Frontal cortex (tissue), 4 donors: ENCODE measurements around the gene DENR. TPM values are rescaled to one million over a fixed set of nuclear protein-coding genes. Genes with fewer than 3 reads are reported as not detected.
A peak's percentile ranks its signal among the peaks of the same experiment; 100 is the strongest.
"Not testable (repeated sequence)": the region's sequence is repeated elsewhere in the genome, so short reads cannot be mapped to it uniquely, and the experiment has no call there.

Experiments
- DNase-seq, 2 donors: peaks; one replicate each; pipeline ENCODE4 v3.0.0; 2012; ENCODE audit warnings: low spot score in 2 of 2
- FAIRE-seq: peaks from 2 replicates; lab custom pipeline; 2012; peaks lifted over from hg19 to GRCh38; lab: Jason Lieb, UNC
- total RNA-seq: library from RNA; depleted of rRNA; stranded (reverse); fragments of >200 nt; gene quantifications from one replicate; pipeline ENCODE4 v1.2.3, GENCODE V29; 2014
- donor health status: control.
- donor health status: control.
- donor health status: control.

DENR gene
- total RNA-seq, 1 donor from 2014 or later, result 48.9 TPM

- no peak for DNase-seq
Observed at GRCh38 chr12:122732611-122733010, 20.0 kb upstream of the DENR start.

DNA sequence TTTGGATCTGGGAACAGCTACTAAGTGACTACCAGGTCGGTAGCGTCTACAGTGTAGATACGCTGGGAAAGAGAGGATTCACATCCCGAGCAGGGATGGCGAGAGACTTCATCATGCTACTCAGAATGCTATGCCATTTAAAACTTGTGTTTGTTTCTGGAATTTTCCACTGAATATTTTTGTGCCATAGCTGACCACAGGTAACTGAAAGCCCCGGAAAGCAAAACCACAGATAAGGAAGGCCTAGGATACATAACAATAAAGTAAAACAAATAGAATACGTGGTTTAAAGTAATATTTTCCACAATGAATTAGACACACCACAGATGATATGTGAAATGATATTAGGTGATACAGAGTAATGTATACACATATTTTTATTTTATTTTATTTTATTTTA, 14.1 kb upstream of the DENR start:
- FAIRE-seq (no peak), DNase-seq (no peak)

More at GRCh38 chr12:122732611-122733010, 20.0 kb upstream of the DENR start:
- no peak for FAIRE-seq

DNA sequence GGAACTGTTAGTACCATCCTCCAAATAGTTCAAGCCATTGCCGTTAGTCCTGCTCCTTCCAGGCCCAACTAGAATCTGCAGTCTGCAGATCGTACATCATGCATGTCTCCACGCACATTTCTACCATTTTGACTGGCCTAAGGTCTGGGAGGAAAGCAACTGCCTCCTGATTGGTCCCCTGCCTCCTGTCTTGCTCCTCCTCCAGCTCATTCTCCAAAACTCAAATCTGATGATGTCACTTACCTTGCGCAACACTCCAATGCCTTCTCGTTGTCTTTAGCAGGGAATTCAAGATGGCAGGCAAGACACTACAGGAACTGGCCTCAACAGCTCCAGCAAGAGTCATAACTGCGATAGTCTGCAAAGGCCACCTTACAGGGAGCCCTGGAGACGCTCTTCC, 12.3 kb upstream of the DENR start:
- DNase-seq, result no peak
- no peak for FAIRE-seq

- DNase-seq, result no peak
- no peak for FAIRE-seq
Observed at GRCh38 chr12:122743895-122744525, 8.6 kb upstream of the DENR start.

GRCh38 chr12:122747224-122748135, 5.1 kb upstream of the DENR start:
- FAIRE-seq, result no peak
- no peak for DNase-seq

DNA sequence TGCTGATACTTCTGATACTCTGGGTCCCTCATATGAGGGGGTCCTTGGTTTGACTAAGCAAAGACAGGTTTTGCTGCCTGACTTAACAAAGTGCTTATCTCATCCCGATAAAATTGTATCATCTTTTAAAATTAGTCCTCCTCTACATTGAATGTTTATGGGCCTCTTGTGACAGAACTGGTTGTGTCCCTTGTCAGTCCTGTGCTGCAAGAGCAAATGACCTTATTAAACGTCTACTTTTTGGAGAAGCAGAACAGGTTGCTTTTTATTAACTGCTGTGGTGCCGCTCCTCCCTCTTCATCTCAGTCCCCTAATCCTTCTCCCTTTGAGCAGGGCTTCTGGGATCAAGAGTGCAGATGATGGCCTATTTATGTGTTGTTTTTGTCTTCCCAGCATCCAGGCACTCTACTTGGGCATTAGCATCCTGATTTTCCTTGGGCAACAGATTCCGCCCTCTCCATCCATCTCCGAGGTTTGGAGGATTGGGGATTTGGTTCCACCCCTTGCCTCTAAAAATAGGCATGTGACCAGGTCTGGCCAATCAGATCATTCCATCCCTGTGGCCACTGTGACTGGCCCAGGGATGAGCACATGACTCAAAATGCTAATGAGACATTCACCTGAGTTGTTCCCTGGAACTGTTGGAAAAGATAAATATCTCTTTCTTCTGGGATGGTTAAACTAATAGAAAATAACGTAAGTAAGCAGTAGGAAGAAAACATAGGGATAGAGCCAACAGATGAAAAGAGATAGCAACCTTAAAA, 2.9 kb upstream of the DENR start:
- DNase-seq, result no peak

DNA sequence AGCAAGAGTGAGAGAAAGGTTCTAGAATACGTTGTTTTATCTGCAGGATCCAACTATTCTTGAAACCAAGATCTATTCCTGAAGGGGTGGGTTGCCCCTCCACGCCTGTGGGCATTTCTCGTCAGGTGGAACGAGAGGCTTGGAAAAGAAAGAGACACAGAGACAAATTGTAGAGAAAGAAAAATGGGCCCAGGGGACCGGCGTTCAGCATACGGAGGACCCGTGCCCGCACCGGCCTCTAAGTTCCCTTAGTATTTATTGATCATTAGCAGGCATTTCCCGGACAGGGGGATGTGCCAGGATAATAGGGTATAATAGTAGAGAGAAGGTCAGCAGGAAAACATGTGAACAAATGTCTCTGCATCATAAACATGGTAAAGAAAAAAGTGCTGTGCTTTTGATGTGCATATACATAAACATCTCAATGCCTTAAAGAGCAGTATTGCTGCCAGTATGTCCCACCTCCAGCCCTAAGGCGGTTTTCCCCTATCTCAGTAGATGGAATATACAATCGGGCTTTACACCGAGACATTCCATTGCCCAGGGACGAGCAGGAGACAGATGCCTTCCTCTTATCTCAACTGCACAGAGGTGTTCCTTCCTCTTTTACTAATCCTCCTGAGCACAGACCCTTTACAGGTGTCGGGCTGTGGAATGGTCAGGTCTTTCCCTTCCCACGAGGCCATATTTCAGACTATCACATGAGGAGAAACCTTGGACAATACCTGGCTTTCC, 1.7 kb upstream of the DENR start:
- not testable (repeated sequence) for FAIRE-seq, DNase-seq

More for the DNA sequence above, 2.9 kb upstream of the DENR start:
- FAIRE-seq, result no peak

DNA sequence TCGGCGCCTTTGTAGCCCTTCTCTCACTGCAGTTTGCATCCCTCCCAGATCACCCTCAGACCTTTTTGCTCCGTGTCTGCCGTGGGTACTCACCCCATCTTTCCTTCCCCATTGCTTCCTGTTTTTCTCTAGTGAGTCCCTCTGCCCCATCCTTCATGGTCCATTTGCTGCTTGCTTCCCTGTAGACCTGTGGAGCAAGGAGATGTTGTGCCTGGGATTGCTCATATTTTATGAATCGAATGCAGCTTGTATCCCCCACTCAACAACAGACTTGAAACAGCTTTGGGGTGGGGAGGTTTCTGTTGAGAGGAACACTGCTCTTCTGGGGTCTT, 661 bp downstream of the DENR start:
- DNase-seq (no peak), FAIRE-seq (no peak)

- FAIRE-seq, result no peak
- no peak for DNase-seq
Observed at GRCh38 chr12:122754790-122755189, 2.2 kb downstream of the DENR start.

- FAIRE-seq (no peak), DNase-seq (no peak)
Observed at GRCh38 chr12:122757568-122757967, 4.9 kb downstream of the DENR start.

DNA sequence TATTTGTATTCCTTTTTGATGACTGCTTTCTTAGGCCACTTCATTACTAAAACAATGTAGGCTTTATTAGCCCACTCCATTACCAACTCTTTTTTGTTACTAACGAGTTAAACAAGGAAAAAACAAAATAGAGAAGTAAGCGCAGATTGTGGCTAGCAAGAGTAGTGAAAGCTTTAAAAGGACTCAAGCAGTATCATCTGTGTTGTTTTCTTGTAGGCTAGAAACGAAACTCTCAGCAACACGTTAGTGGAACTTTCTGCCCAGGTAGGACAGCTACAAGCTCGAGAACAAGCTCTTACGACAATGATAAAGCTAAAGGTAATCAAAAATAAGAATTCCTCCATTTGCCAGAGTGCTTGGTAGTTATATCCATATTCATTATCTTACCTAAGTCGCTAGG, 32.9 kb downstream of the DENR start:
- no peak for DNase-seq
- FAIRE-seq, result no peak

DNA sequence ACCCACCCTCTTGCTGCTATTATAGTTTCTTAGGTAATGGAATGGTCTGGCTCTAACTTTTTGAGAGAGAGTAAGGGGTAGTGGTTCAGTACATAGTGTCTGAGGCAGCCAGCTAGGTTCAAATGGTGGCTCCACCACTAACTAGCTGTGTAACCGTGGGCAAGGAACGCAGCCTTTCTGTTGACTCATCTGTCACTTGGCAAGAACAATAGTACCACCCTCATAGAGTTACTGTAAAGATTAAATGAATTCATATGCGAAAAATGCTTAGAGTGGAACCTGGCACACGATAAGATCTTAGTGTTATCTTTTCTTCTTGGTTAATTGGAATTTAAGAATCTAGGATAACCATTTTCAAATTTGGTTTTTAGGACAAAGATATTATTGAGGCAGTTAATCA, 35.8 kb downstream of the DENR start:
- DNase-seq (no peak), FAIRE-seq (no peak)

- FAIRE-seq, result no peak
- DNase-seq, result no peak
Observed at GRCh38 chr12:122789637-122790036, 37.0 kb downstream of the DENR start.

GRCh38 chr12:122790393-122791075, 37.9 kb downstream of the DENR start:
- DNase-seq (no peak), FAIRE-seq (no peak)

DNA sequence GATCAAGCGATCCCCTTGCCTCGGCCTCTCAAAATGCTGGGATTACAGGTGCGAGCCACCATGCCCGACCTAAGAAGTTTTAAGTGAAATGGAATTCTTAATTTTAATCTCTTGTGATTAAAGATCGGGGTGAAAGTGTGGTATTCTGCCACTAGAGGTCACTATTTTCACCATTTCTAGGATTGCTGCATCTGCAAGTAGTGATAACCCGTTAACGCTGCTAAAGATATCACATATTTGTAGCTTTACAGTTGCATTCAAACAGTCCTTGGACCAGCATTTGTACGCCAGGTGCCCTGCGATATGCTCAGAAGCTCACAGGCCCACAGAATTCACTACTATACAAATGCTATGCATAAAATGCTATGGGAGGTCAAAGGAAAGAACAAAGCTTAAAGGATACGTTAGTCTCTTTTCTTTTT, 41.1 kb downstream of the DENR start:
- DNase-seq (peak; percentile 42 to 51), FAIRE-seq (no peak)

- FAIRE-seq (no peak), DNase-seq (no peak)
Observed at GRCh38 chr12:122795807-122796206, 43.2 kb downstream of the DENR start.

- no peak for FAIRE-seq
- no peak for DNase-seq
Observed at GRCh38 chr12:122799641-122800243, 47.1 kb downstream of the DENR start.

GRCh38 chr12:122803937-122804336, 51.3 kb downstream of the DENR start:
- FAIRE-seq, result no peak
- DNase-seq, result no peak

DNA sequence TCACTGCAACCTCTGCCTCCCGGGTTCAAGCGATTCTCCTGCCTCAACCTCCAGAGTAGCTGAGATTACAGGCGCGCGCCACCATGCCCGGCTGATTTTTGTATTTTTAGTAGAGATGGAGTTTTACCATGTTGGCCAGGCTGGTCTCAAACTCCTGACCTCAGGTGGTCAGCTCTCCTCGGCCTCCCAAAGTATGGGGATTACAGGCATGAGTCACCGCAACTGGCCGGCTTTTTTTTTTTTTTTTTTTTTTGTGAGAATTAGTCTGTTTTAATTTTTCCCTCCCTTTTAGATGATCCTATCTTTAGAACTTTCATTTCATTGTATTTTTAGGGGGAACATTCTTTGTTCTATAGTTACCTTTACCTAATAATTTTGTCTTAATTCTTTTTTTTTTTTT, 52.3 kb downstream of the DENR start:
- DNase-seq, FAIRE-seq: not testable (repeated sequence)
